ENCODE results near the gene EPB41. TPM values are rescaled to one million over a fixed set of nuclear protein-coding genes. Genes with fewer than 3 reads are reported as not detected.

EPB41 gene
- total and polyA plus RNA-seq, 9 of the 15 experiments (the other 6 are each of a cell fraction or from before 2014, with no cell fraction given) = 3.7 to 213 (median 141) TPM

GRCh38 chr1:29145739-29146437 lies 231.5 kb downstream of the EPB41 start (continued):
- TF ChIP-seq FOXK1 (CRISPR knock-in tag; IDR thresholded peaks at IDR 0.05; ENCODE audit: borderline replicate concordance) (no peak), TAL1 (IDR thresholded peaks at IDR 0.05) (peak; percentile 54), TEAD4 (IDR thresholded peaks at IDR 0.05; ENCODE audit: low read length) (peak; percentile 7; the same call in 1 of the 2 replicates), TEAD4 (CRISPR knock-in tag; IDR thresholded peaks at IDR 0.05; ENCODE audit: borderline replicate concordance) (no peak), KAT2B (IDR thresholded peaks at IDR 0.05; ENCODE audit: low read depth, low read length) (no peak), ZNF639 (CRISPR knock-in tag; conservative IDR thresholded peaks at IDR 0.05 in 1 of 2, IDR thresholded peaks at IDR 0.05 in 1 of 2) (0 out of 4 replicates have a peak, but pooled peaks of 1 of the 2 experiments have one; percentile 28), ZEB2 (IDR thresholded peaks at IDR 0.05) (no peak), NR2C2 (CRISPR knock-in tag; IDR thresholded peaks at IDR 0.05) (no peak), NR2C2 (tag; IDR thresholded peaks at IDR 0.05) (peak; percentile 37; the same call in 1 of the 2 replicates), ILF3 (IDR thresholded peaks at IDR 0.05; ENCODE audit: borderline replicate concordance) (0 out of 2 replicates have a peak, but pooled peaks have one; percentile 64), ARID1B (IDR thresholded peaks at IDR 0.05) (peak; percentile 67), FOSL1 (tag; conservative IDR thresholded peaks at IDR 0.05) (peak; percentile 44; the same call in 1 of the 2 replicates), SREBF1 (IDR thresholded peaks at IDR 0.05; ENCODE audit: borderline replicate concordance, low read depth, low read length) (no peak), MYNN (IDR thresholded peaks at IDR 0.05) (peak; percentile 75; the same call in 1 of the 2 replicates), MYNN (CRISPR knock-in tag; IDR thresholded peaks at IDR 0.05) (no peak), ERF (CRISPR knock-in tag; IDR thresholded peaks at IDR 0.05) (0 out of 2 replicates have a peak, but pooled peaks have one; percentile 88)
- TF ChIP-seq, protein P1, sequence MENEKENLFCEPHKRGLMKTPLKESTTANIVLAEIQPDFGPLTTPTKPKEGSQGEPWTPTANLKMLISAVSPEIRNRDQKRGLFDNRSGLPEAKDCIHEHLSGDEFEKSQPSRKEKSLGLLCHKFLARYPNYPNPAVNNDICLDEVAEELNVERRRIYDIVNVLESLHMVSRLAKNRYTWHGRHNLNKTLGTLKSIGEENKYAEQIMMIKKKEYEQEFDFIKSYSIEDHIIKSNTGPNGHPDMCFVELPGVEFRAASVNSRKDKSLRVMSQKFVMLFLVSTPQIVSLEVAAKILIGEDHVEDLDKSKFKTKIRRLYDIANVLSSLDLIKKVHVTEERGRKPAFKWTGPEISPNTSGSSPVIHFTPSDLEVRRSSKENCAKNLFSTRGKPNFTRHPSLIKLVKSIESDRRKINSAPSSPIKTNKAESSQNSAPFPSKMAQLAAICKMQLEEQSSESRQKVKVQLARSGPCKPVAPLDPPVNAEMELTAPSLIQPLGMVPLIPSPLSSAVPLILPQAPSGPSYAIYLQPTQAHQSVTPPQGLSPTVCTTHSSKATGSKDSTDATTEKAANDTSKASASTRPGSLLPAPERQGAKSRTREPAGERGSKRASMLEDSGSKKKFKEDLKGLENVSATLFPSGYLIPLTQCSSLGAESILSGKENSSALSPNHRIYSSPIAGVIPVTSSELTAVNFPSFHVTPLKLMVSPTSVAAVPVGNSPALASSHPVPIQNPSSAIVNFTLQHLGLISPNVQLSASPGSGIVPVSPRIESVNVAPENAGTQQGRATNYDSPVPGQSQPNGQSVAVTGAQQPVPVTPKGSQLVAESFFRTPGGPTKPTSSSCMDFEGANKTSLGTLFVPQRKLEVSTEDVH (IDR thresholded peaks at IDR 0.05; ENCODE audit: low read depth, partially characterized antibody) = peak; percentile 72
- TF ChIP-seq, protein P2, sequence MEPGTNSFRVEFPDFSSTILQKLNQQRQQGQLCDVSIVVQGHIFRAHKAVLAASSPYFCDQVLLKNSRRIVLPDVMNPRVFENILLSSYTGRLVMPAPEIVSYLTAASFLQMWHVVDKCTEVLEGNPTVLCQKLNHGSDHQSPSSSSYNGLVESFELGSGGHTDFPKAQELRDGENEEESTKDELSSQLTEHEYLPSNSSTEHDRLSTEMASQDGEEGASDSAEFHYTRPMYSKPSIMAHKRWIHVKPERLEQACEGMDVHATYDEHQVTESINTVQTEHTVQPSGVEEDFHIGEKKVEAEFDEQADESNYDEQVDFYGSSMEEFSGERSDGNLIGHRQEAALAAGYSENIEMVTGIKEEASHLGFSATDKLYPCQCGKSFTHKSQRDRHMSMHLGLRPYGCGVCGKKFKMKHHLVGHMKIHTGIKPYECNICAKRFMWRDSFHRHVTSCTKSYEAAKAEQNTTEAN (CRISPR knock-in tag; IDR thresholded peaks at IDR 0.05) = no peak
- TF ChIP-seq, protein P3, sequence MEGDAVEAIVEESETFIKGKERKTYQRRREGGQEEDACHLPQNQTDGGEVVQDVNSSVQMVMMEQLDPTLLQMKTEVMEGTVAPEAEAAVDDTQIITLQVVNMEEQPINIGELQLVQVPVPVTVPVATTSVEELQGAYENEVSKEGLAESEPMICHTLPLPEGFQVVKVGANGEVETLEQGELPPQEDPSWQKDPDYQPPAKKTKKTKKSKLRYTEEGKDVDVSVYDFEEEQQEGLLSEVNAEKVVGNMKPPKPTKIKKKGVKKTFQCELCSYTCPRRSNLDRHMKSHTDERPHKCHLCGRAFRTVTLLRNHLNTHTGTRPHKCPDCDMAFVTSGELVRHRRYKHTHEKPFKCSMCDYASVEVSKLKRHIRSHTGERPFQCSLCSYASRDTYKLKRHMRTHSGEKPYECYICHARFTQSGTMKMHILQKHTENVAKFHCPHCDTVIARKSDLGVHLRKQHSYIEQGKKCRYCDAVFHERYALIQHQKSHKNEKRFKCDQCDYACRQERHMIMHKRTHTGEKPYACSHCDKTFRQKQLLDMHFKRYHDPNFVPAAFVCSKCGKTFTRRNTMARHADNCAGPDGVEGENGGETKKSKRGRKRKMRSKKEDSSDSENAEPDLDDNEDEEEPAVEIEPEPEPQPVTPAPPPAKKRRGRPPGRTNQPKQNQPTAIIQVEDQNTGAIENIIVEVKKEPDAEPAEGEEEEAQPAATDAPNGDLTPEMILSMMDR (IDR thresholded peaks at IDR 0.05 in 2 of 3, conservative IDR thresholded peaks at IDR 0.05 in 1 of 3; ENCODE audit: insufficient read depth in 2 of 3, low read depth in 1 of 3, low read length in 3 of 3) = no peak
